Measurements from ENCODE around the gene NENF. TPM values are rescaled to one million over a fixed set of nuclear protein-coding genes. Genes with fewer than 3 reads are reported as not detected.

NENF gene
- total RNA-seq, 1 donor from 2014 or later, result 88.2 TPM

GRCh38 chr1:212410231-212410820, 22.4 kb upstream of the NENF start:
- Histone ChIP-seq H3K4me1 (ENCODE audit: control insufficient read depth in 3 of 3, insufficient read depth in 3 of 3, low read length in 3 of 3) (peaks cover 9 to 20% (median 10%) of the 10 kb centered on the region in 3 donors), H3K4me3 (ENCODE audit: low read length in 3 of 3) (no peak overlapping the region), H3K9me3 (ENCODE audit: control insufficient read depth in 3 of 3, low read length in 3 of 3) (no peaks in the 10 kb centered on the region), H3K27ac (ENCODE audit: low read depth, low read length) (no peak overlapping the region), H3K27me3 (ENCODE audit: control insufficient read depth in 3 of 3, insufficient read depth in 3 of 3, low read length in 3 of 3) (no peaks in the 10 kb centered on the region), H3K9ac (ENCODE audit: low read depth in 1 of 3, low read length in 3 of 3) (no peak overlapping the region), H3K36me3 (ENCODE audit: control insufficient read depth in 3 of 3, insufficient read depth in 3 of 3, low read length in 3 of 3) (peaks cover 11 to 29% (median 19%) of the 10 kb centered on the region in 3 donors)

GRCh38 chr1:212412374-212412773, 20.3 kb upstream of the NENF start:
- H3K4me1 ChIP-seq (ENCODE audit: control insufficient read depth in 3 of 3, insufficient read depth in 3 of 3, low read length in 3 of 3), result peaks cover 9 to 24% (median 10%) of the 10 kb centered on the region in 3 donors
- H3K9ac ChIP-seq (ENCODE audit: low read depth in 1 of 3, low read length in 3 of 3), result no peak overlapping the region
- peaks cover 11 to 20% (median 19%) of the 10 kb centered on the region in 3 donors for H3K36me3 ChIP-seq (ENCODE audit: control insufficient read depth in 3 of 3, insufficient read depth in 3 of 3, low read length in 3 of 3)
- no peaks in the 10 kb centered on the region for H3K27me3 ChIP-seq (ENCODE audit: control insufficient read depth in 3 of 3, insufficient read depth in 3 of 3, low read length in 3 of 3)
- no peak overlapping the region for H3K4me3 ChIP-seq (ENCODE audit: low read length in 3 of 3)
- H3K27ac ChIP-seq (ENCODE audit: low read depth, low read length), result no peak overlapping the region
- no peaks in the 10 kb centered on the region for H3K9me3 ChIP-seq (ENCODE audit: control insufficient read depth in 3 of 3, low read length in 3 of 3)

- Histone ChIP-seq H3K27me3 (ENCODE audit: control insufficient read depth in 3 of 3, insufficient read depth in 3 of 3, low read length in 3 of 3) (no peaks in the 10 kb centered on the region), H3K4me1 (ENCODE audit: control insufficient read depth in 3 of 3, insufficient read depth in 3 of 3, low read length in 3 of 3) (peaks cover 9 to 24% (median 10%) of the 10 kb centered on the region in 3 donors), H3K9me3 (ENCODE audit: control insufficient read depth in 3 of 3, low read length in 3 of 3) (no peaks in the 10 kb centered on the region), H3K36me3 (ENCODE audit: control insufficient read depth in 3 of 3, insufficient read depth in 3 of 3, low read length in 3 of 3) (peaks cover 7 to 19% (median 16%) of the 10 kb centered on the region in 3 donors), H3K4me3 (ENCODE audit: low read length in 3 of 3) (peak overlapping the region; percentile 80 to 97 (median 93)), H3K27ac (ENCODE audit: low read depth, low read length) (no peak overlapping the region), H3K9ac (ENCODE audit: low read depth in 1 of 3, low read length in 3 of 3) (peak overlapping the region; percentile 65 to 83 (median 69))
Observed at GRCh38 chr1:212413902-212414327, 18.8 kb upstream of the NENF start.

GRCh38 chr1:212414328-212415106, 18.2 kb upstream of the NENF start, which contains the start of gene PACC1:
Gene PACC1, minus strand, starts transcription at chr1:212414886. Its CDS starts 129 bp downstream, at chr1:212414757.
- peak within 1 kb of the TSS; percentile 80 to 97 (median 93) for H3K4me3 ChIP-seq (ENCODE audit: low read length in 3 of 3)
- peak within 1 kb of the TSS; percentile 65 to 83 (median 69) for H3K9ac ChIP-seq (ENCODE audit: low read depth in 1 of 3, low read length in 3 of 3)
- peaks cover 9 to 24% (median 10%) of the 10 kb centered on the region in 3 donors for H3K4me1 ChIP-seq (ENCODE audit: control insufficient read depth in 3 of 3, insufficient read depth in 3 of 3, low read length in 3 of 3)
- H3K27me3 ChIP-seq (ENCODE audit: control insufficient read depth in 3 of 3, insufficient read depth in 3 of 3, low read length in 3 of 3), result no peaks in the 10 kb centered on the region
- H3K27ac ChIP-seq (ENCODE audit: low read depth, low read length), result peak within 1 kb of the TSS; percentile 5
- peaks cover 5 to 15% (median 13%) of the 10 kb centered on the region in 3 donors for H3K36me3 ChIP-seq (ENCODE audit: control insufficient read depth in 3 of 3, insufficient read depth in 3 of 3, low read length in 3 of 3)
- H3K9me3 ChIP-seq (ENCODE audit: control insufficient read depth in 3 of 3, low read length in 3 of 3), result no peaks in the 10 kb centered on the region

GRCh38 chr1:212415107-212415841, 17.4 kb upstream of the NENF start:
- H3K9me3 ChIP-seq (ENCODE audit: control insufficient read depth in 3 of 3, low read length in 3 of 3), result no peaks in the 10 kb centered on the region
- peak overlapping the region; percentile 80 to 97 (median 93) for H3K4me3 ChIP-seq (ENCODE audit: low read length in 3 of 3)
- H3K36me3 ChIP-seq (ENCODE audit: control insufficient read depth in 3 of 3, insufficient read depth in 3 of 3, low read length in 3 of 3), result peaks cover 1 to 8% (median 6%) of the 10 kb centered on the region in 3 donors
- H3K9ac ChIP-seq (ENCODE audit: low read depth in 1 of 3, low read length in 3 of 3), result peak overlapping the region in 2 of 3 donors; percentile 69 to 83
- no peaks in the 10 kb centered on the region for H3K27me3 ChIP-seq (ENCODE audit: control insufficient read depth in 3 of 3, insufficient read depth in 3 of 3, low read length in 3 of 3)
- H3K4me1 ChIP-seq (ENCODE audit: control insufficient read depth in 3 of 3, insufficient read depth in 3 of 3, low read length in 3 of 3), result peaks cover 9 to 24% (median 10%) of the 10 kb centered on the region in 3 donors
- H3K27ac ChIP-seq (ENCODE audit: low read depth, low read length), result peak overlapping the region; percentile 5

- H3K4me3 ChIP-seq (ENCODE audit: low read length in 3 of 3), result no peak overlapping the region
- H3K9me3 ChIP-seq (ENCODE audit: control insufficient read depth in 3 of 3, low read length in 3 of 3), result no peaks in the 10 kb centered on the region
- H3K36me3 ChIP-seq (ENCODE audit: control insufficient read depth in 3 of 3, insufficient read depth in 3 of 3, low read length in 3 of 3), result no peaks in the 10 kb centered on the region
- H3K4me1 ChIP-seq (ENCODE audit: control insufficient read depth in 3 of 3, insufficient read depth in 3 of 3, low read length in 3 of 3), result no peaks in the 10 kb centered on the region
- H3K9ac ChIP-seq (ENCODE audit: low read depth in 1 of 3, low read length in 3 of 3), result no peak overlapping the region
- H3K27me3 ChIP-seq (ENCODE audit: control insufficient read depth in 3 of 3, insufficient read depth in 3 of 3, low read length in 3 of 3), result no peaks in the 10 kb centered on the region
- no peak overlapping the region for H3K27ac ChIP-seq (ENCODE audit: low read depth, low read length)
Observed at GRCh38 chr1:212421165-212421564, 11.6 kb upstream of the NENF start.

GRCh38 chr1:212423879-212424278, 8.8 kb upstream of the NENF start:
- H3K4me1 ChIP-seq (ENCODE audit: control insufficient read depth in 3 of 3, insufficient read depth in 3 of 3, low read length in 3 of 3), result no peaks in the 10 kb centered on the region
- no peak overlapping the region for H3K9ac ChIP-seq (ENCODE audit: low read depth in 1 of 3, low read length in 3 of 3)
- no peaks in the 10 kb centered on the region for H3K27me3 ChIP-seq (ENCODE audit: control insufficient read depth in 3 of 3, insufficient read depth in 3 of 3, low read length in 3 of 3)
- H3K4me3 ChIP-seq (ENCODE audit: low read length in 3 of 3), result no peak overlapping the region
- no peaks in the 10 kb centered on the region for H3K36me3 ChIP-seq (ENCODE audit: control insufficient read depth in 3 of 3, insufficient read depth in 3 of 3, low read length in 3 of 3)
- H3K27ac ChIP-seq (ENCODE audit: low read depth, low read length), result no peak overlapping the region
- H3K9me3 ChIP-seq (ENCODE audit: control insufficient read depth in 3 of 3, low read length in 3 of 3), result no peaks in the 10 kb centered on the region

- Histone ChIP-seq H3K27ac (ENCODE audit: low read depth, low read length) (no peak overlapping the region), H3K36me3 (ENCODE audit: control insufficient read depth in 3 of 3, insufficient read depth in 3 of 3, low read length in 3 of 3) (no peaks in the 10 kb centered on the region), H3K27me3 (ENCODE audit: control insufficient read depth in 3 of 3, insufficient read depth in 3 of 3, low read length in 3 of 3) (no peaks in the 10 kb centered on the region), H3K4me1 (ENCODE audit: control insufficient read depth in 3 of 3, insufficient read depth in 3 of 3, low read length in 3 of 3) (peaks cover 3 to 5% (median 5%) of the 10 kb centered on the region in 3 donors), H3K4me3 (ENCODE audit: low read length in 3 of 3) (no peak overlapping the region), H3K9ac (ENCODE audit: low read depth in 1 of 3, low read length in 3 of 3) (no peak overlapping the region), H3K9me3 (ENCODE audit: control insufficient read depth in 3 of 3, low read length in 3 of 3) (no peaks in the 10 kb centered on the region)
Observed at GRCh38 chr1:212428496-212428895, 4.2 kb upstream of the NENF start.

- no peaks in the 10 kb centered on the region for H3K36me3 ChIP-seq (ENCODE audit: control insufficient read depth in 3 of 3, insufficient read depth in 3 of 3, low read length in 3 of 3)
- no peak overlapping the region for H3K9ac ChIP-seq (ENCODE audit: low read depth in 1 of 3, low read length in 3 of 3)
- H3K4me3 ChIP-seq (ENCODE audit: low read length in 3 of 3), result no peak overlapping the region
- H3K9me3 ChIP-seq (ENCODE audit: control insufficient read depth in 3 of 3, low read length in 3 of 3), result no peaks in the 10 kb centered on the region
- H3K27ac ChIP-seq (ENCODE audit: low read depth, low read length), result no peak overlapping the region
- no peaks in the 10 kb centered on the region for H3K27me3 ChIP-seq (ENCODE audit: control insufficient read depth in 3 of 3, insufficient read depth in 3 of 3, low read length in 3 of 3)
- H3K4me1 ChIP-seq (ENCODE audit: control insufficient read depth in 3 of 3, insufficient read depth in 3 of 3, low read length in 3 of 3), result peaks cover 12 to 13% (median 13%) of the 10 kb centered on the region in 3 donors
Observed at GRCh38 chr1:212430416-212430815, 2.3 kb upstream of the NENF start.

Measured in skeletal muscle tissue (tissue), 4 donors.